PC-3 (cell line): ENCODE data around the gene CRYGN. TPM values are rescaled to one million over a fixed set of nuclear protein-coding genes. Genes with fewer than 3 reads are reported as not detected.

Experiments used
- ATAC-seq: fragments of 200-7000 bp; cut with Tn5 transposase; 2 replicates; pipeline ENCODE4 v1.9.1; 2020; ENCODE audit warnings: mild to moderate bottlenecking, moderate library complexity
- BruUV-seq: library from RNA; stranded (reverse); fragments of 400-500 nt; replicated peaks from 2 replicates; lab custom pipeline; 2021; lab: Mats Ljungman, UMichigan
- CTCF ChIA-PET: fragments of 300-600 bp; sonication (Branson Sonifier 250); formaldehyde crosslinking; loops from one replicate; lab custom pipeline; 2022; ENCODE audit warnings: antibody characterized with exemption; lab: Charles Lee
- POLR2A ChIA-PET: fragments of 300-600 bp; sonication (Branson Sonifier 250); formaldehyde crosslinking; loops from one replicate; lab custom pipeline; 2022; ENCODE audit warnings: antibody characterized with exemption; ENCODE audit not compliant: unreplicated experiment; lab: Charles Lee
- DNase-seq: peaks from one replicate; pipeline ENCODE4 v3.0.0-alpha.2; 2015
- H2AFZ ChIP-seq: fragments of 300-600 bp; sonication (generic); 2 replicates; pipeline ENCODE4 v1.6.0; 2016; ENCODE audit warnings: antibody characterized with exemption, low read length
- H3F3A ChIP-seq: fragments of 300-600 bp; sonication (generic); one replicate; pipeline ENCODE4 v1.6.0; 2017; ENCODE audit warnings: antibody characterized with exemption, low read length, control low read depth, mild to moderate bottlenecking; ENCODE audit not compliant: unreplicated experiment
- H3K27ac ChIP-seq: fragments of 300-600 bp; sonication (generic); 2 replicates; pipeline ENCODE4 v1.5.1; 2016; ENCODE audit warnings: mild to moderate bottlenecking, low read length
- H3K27me3 ChIP-seq: fragments of 300-600 bp; sonication (generic); 2 replicates; pipeline ENCODE4 v1.6.1; 2016; ENCODE audit warnings: low read length, mixed read lengths
- H3K36me3 ChIP-seq: fragments of 300-600 bp; sonication (generic); 2 replicates; pipeline ENCODE4 v1.6.1; 2016; ENCODE audit warnings: low read depth, mixed run types, low read length, mixed read lengths
- H3K4me1 ChIP-seq: fragments of 300-600 bp; sonication (generic); 2 replicates; pipeline ENCODE4 v1.5.1; 2016; ENCODE audit warnings: low read length; ENCODE audit not compliant: insufficient read depth
- H3K4me2 ChIP-seq: fragments of 300-600 bp; sonication (generic); 2 replicates; pipeline ENCODE4 v1.6.0; 2016; ENCODE audit warnings: low read length
- H3K4me3 ChIP-seq: fragments of 300-600 bp; sonication (generic); 2 replicates; pipeline ENCODE4 v1.5.1; 2016; ENCODE audit warnings: mild to moderate bottlenecking, low read length, mixed read lengths
- H3K79me2 ChIP-seq: fragments of 300-600 bp; sonication (generic); 2 replicates; pipeline ENCODE4 v1.6.1; 2017; ENCODE audit warnings: low read length, mixed read lengths
- H3K9ac ChIP-seq: fragments of 300-600 bp; sonication (generic); 2 replicates; pipeline ENCODE4 v1.6.0; 2016; ENCODE audit warnings: mild to moderate bottlenecking, low read length
- H3K9me2 ChIP-seq: fragments of 300-600 bp; sonication (generic); replicated peaks from 2 replicates; pipeline ENCODE4 v1.6.1; 2016; ENCODE audit warnings: mixed run types, low read length, mixed read lengths
- H3K9me3 ChIP-seq: fragments of 300-600 bp; sonication (generic); 2 replicates; pipeline ENCODE4 v1.6.1; 2016; ENCODE audit warnings: low read length, mixed read lengths
- H4K20me1 ChIP-seq: fragments of 300-600 bp; sonication (generic); 2 replicates; pipeline ENCODE4 v1.6.1; 2016; ENCODE audit warnings: low read length, mixed read lengths
- EZH2 ChIP-seq: fragments of 300-600 bp; sonication (generic); IDR thresholded peaks from one replicate; pipeline ENCODE4 v1.6.1; 2017; ENCODE audit warnings: antibody characterized with exemption, mild to moderate bottlenecking, low read length; ENCODE audit not compliant: unreplicated experiment
- EZH2phosphoT487 ChIP-seq: fragments of 300-600 bp; sonication (generic); IDR thresholded peaks from 2 replicates; pipeline ENCODE4 v1.6.1; 2018; ENCODE audit warnings: mild to moderate bottlenecking, antibody characterized with exemption, low read length, borderline replicate concordance
- intact Hi-C: fragments of 100-400 bp; cut with micrococcal nuclease; formaldehyde crosslinking; loops from 2 replicates; pipeline ENCODE4 v1.9.0; 2023
- total RNA-seq: library from RNA; depleted of rRNA; stranded (reverse); fragments of >200 nt; gene quantifications from 2 replicates; pipeline ENCODE4 v1.2.3, GENCODE V29; 2014
- TF ChIP-seq, protein P1 (sequence below): fragments of 300-600 bp; sonication (generic); conservative IDR thresholded peaks from 2 replicates; pipeline ENCODE4 v1.5.1; 2017; ENCODE audit warnings: antibody characterized with exemption, low read depth, mild to moderate bottlenecking, low read length

Gene CRYGN
- total RNA-seq, 1 experiment from 2014 or later: 0.11 TPM

DNA sequence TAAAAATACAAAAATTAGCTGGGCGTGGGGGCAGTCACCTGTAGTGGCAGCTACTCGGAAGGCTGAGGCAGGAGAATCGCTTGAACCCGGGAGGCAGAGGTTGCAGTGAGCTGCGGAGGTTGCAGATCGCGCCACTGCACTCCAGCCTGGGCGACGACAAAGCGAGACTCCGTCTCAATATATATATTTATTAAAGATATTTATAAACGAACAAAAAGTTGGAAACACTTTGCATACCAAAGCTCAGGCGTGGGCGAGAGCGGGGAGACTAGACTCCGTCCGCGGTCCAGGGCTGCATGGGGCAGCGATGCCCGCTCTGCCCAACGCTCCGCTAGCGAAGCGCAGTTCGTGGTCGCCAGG lies 7.9 kb upstream of the CRYGN start:
- Histone ChIP-seq H3K4me3 (peak overlapping the region; percentile 65), H4K20me1 (no peaks in the 10 kb centered on the region), H3K4me2 (peak overlapping the region; percentile 83; the same call in 1 of the 2 replicates), H3K36me3 (no peaks in the 10 kb centered on the region), H3K9me2 (no peaks in the 10 kb centered on the region), H3K27ac (no peak overlapping the region), H3K9me3 (no peaks in the 10 kb centered on the region), H2AFZ (peak overlapping the region; percentile 88; the same call in 1 of the 2 replicates), H3K9ac (no peak overlapping the region), H3K79me2 (no peaks in the 10 kb centered on the region), H3K4me1 (no peaks in the 10 kb centered on the region), H3K27me3 (no peaks in the 10 kb centered on the region), H3F3A (no peaks in the 10 kb centered on the region)
- POLR2A ChIA-PET: no interaction called here
- no peak for DNase-seq
- no TSS peak for BruUV-seq
- intact Hi-C loops: loop anchor here (1.0 kb wide), 3 partner anchors 80 to 138 kb away; no protein-coding TSS in a partner anchor
- TF ChIP-seq EZH2phosphoT487: no peak
- TF ChIP-seq, protein P1, sequence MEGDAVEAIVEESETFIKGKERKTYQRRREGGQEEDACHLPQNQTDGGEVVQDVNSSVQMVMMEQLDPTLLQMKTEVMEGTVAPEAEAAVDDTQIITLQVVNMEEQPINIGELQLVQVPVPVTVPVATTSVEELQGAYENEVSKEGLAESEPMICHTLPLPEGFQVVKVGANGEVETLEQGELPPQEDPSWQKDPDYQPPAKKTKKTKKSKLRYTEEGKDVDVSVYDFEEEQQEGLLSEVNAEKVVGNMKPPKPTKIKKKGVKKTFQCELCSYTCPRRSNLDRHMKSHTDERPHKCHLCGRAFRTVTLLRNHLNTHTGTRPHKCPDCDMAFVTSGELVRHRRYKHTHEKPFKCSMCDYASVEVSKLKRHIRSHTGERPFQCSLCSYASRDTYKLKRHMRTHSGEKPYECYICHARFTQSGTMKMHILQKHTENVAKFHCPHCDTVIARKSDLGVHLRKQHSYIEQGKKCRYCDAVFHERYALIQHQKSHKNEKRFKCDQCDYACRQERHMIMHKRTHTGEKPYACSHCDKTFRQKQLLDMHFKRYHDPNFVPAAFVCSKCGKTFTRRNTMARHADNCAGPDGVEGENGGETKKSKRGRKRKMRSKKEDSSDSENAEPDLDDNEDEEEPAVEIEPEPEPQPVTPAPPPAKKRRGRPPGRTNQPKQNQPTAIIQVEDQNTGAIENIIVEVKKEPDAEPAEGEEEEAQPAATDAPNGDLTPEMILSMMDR: no peak
- TF ChIP-seq EZH2: no peak
- ATAC-seq: no peak
- CTCF ChIA-PET: interaction anchor here (0.6 to 1.4 kb wide), 3 partner anchors 16 to 82 kb away, joined by 3 to 4 read pairs (median 3); no protein-coding TSS in a partner anchor

DNA sequence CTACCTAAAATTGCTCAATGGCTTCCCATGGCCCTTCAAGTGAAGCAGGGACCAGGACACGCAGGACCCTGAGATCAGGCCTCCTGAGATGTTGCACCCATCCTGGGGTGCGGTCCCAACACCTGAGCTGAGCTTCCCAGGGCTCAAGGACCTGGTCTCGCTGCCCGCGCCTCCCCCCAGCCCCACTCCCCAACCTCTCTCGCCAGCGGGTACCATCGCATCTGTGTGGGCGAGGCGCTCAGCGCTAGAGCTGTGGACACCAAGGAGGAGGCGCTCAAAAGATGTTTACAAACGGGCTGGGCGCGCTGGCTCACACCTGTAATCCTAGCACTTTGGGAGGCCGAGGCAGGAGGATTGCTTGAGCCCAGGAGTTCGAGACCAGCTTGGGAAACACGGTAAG lies 7.4 kb upstream of the CRYGN start:
- no TSS peak for BruUV-seq
- no peaks in the 10 kb centered on the region for H3K9me3 ChIP-seq
- H2AFZ ChIP-seq: no peak overlapping the region
- no peaks in the 10 kb centered on the region for H4K20me1 ChIP-seq
- no peaks in the 10 kb centered on the region for H3F3A ChIP-seq
- no peaks in the 10 kb centered on the region for H3K27me3 ChIP-seq
- H3K36me3 ChIP-seq: no peaks in the 10 kb centered on the region
- ChIA-PET POLR2A (no interaction called here), CTCF (no interaction called here)
- H3K4me1 ChIP-seq: no peaks in the 10 kb centered on the region
- H3K4me2 ChIP-seq: no peak overlapping the region
- H3K27ac ChIP-seq: no peak overlapping the region
- ATAC-seq: no peak
- no peak for TF ChIP-seq EZH2phosphoT487
- TF ChIP-seq, protein P1: no peak
- no peak for TF ChIP-seq EZH2
- DNase-seq: no peak
- no peak overlapping the region for H3K9ac ChIP-seq
- intact Hi-C loops: no loop called here
- H3K79me2 ChIP-seq: no peaks in the 10 kb centered on the region
- H3K4me3 ChIP-seq: no peak overlapping the region
- H3K9me2 ChIP-seq: no peaks in the 10 kb centered on the region

DNA sequence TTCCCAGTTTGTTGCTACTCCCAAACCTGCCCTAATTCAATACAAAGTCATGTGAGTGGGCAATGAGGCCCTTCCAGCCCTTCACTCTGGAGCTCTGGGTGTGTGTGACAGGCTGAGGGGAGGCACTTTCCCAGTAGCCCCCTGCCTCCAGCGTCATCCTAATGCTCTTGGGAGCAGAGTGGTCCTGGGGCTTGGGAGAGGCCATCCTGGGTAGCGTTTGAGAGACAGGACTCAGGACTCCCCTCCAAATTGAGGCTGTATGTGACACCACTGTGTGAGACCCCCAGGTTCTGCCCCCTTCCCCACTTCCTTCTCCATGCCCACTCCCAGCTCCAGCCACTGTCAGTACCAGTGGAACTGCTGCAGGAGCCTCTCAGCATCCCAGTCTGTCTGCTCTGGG lies 6.5 kb upstream of the CRYGN start:
- H3K36me3 ChIP-seq: no peaks in the 10 kb centered on the region
- H3K9me2 ChIP-seq: no peaks in the 10 kb centered on the region
- ChIA-PET CTCF (no interaction called here), POLR2A (no interaction called here)
- H2AFZ ChIP-seq: no peak overlapping the region
- H3K9me3 ChIP-seq: no peaks in the 10 kb centered on the region
- TF ChIP-seq EZH2phosphoT487 (no peak), EZH2 (no peak)
- TF ChIP-seq, protein P1: no peak
- no peaks in the 10 kb centered on the region for H3F3A ChIP-seq
- H3K4me1 ChIP-seq: no peaks in the 10 kb centered on the region
- intact Hi-C loops: no loop called here
- no peaks in the 10 kb centered on the region for H3K27me3 ChIP-seq
- no peaks in the 10 kb centered on the region for H4K20me1 ChIP-seq
- no peak overlapping the region for H3K4me2 ChIP-seq
- no peak overlapping the region for H3K4me3 ChIP-seq
- DNase-seq (no peak), ATAC-seq (no peak)
- no peak overlapping the region for H3K9ac ChIP-seq
- BruUV-seq: no TSS peak
- H3K27ac ChIP-seq: no peak overlapping the region
- H3K79me2 ChIP-seq: no peaks in the 10 kb centered on the region
